IMR-90 (cell line): ENCODE data around the gene OR2A7. TPM values are rescaled to one million over a fixed set of nuclear protein-coding genes. Genes with fewer than 3 reads are reported as not detected.
"Not testable (repeated sequence)": the region's sequence is repeated elsewhere in the genome, so short reads cannot be mapped to it uniquely, and the experiment has no call there.

Source experiments
- ATAC-seq: fragments of 200-7000 bp; cut with Tn5 transposase; 2 replicates; pipeline ENCODE4 v1.9.1; 2020; ENCODE audit warnings: low read depth, mild to moderate bottlenecking, moderate library complexity
- BruUV-seq: library from RNA; stranded (reverse); fragments of 400-500 nt; replicated peaks from 2 replicates; lab custom pipeline; 2021; lab: Mats Ljungman, UMichigan
- CTCF ChIA-PET: fragments of 300-600 bp; formaldehyde crosslinking; extraction: SDS; loops from one replicate; lab custom pipeline; 2021; ENCODE audit warnings: antibody characterized with exemption; lab: Yijun Ruan, JAX
- POLR2A ChIA-PET: fragments of 300-600 bp; sonication (Branson Sonifier 250); formaldehyde crosslinking; loops from one replicate; lab custom pipeline; 2022; ENCODE audit warnings: antibody characterized with exemption; ENCODE audit not compliant: unreplicated experiment; lab: Charles Lee
- DNase-seq: peaks from one replicate; pipeline ENCODE4 v3.0.0; 2013
- H2AFZ ChIP-seq: replicated peaks from 2 replicates; pipeline ENCODE3; 2013; ENCODE audit warnings: low read length, mild to moderate bottlenecking; ENCODE audit not compliant: poor library complexity
- H2AK5ac ChIP-seq: 2 replicates; pipeline ENCODE4 v1.6.1; 2013; ENCODE audit warnings: low read depth, low read length, inconsistent platforms
- H2AK9ac ChIP-seq: replicated peaks from 2 replicates; pipeline ENCODE3; 2013; ENCODE audit warnings: mild to moderate bottlenecking, low read depth, low read length, moderate library complexity; ENCODE audit not compliant: poor library complexity
- H2BK120ac ChIP-seq: 2 replicates; pipeline ENCODE4 v1.6.1; 2013; ENCODE audit warnings: low read depth, low read length, inconsistent platforms
- H2BK15ac ChIP-seq: 3 replicates; pipeline ENCODE4 v1.6.1; 2013; ENCODE audit warnings: low read depth, low read length, inconsistent platforms
- H2BK20ac ChIP-seq: 2 replicates; pipeline ENCODE4 v1.6.1; 2013; ENCODE audit warnings: low read depth, mild to moderate bottlenecking, inconsistent platforms, low read length, moderate library complexity
- H2BK5ac ChIP-seq: 2 replicates; pipeline ENCODE4 v1.6.1; 2013; ENCODE audit warnings: mild to moderate bottlenecking, low read depth, low read length, inconsistent platforms; ENCODE audit not compliant: poor library complexity, severe bottlenecking
- H3K14ac ChIP-seq: replicated peaks from 2 replicates; pipeline ENCODE4 v1.6.1; 2013; ENCODE audit warnings: low read depth, low read length, inconsistent platforms
- H3K18ac ChIP-seq: 2 replicates; pipeline ENCODE4 v1.6.1; 2013; ENCODE audit warnings: low read depth, low read length, control low read depth
- H3K23ac ChIP-seq: 2 replicates; pipeline ENCODE4 v1.6.1; 2013; ENCODE audit warnings: low read depth, low read length, inconsistent platforms
- H3K27ac ChIP-seq: 2 replicates; pipeline ENCODE4 v1.5.1; 2013; ENCODE audit warnings: mild to moderate bottlenecking, control low read depth, low read length; ENCODE audit not compliant: insufficient read depth
- H3K27me3 ChIP-seq: 2 replicates; pipeline ENCODE4 v1.6.1; 2013; ENCODE audit warnings: low read length; ENCODE audit not compliant: control insufficient read depth, insufficient read depth
- H3K36me3 ChIP-seq: 2 replicates; pipeline ENCODE4 v1.6.1; 2013; ENCODE audit warnings: low read length, mixed read lengths; ENCODE audit not compliant: control insufficient read depth, insufficient read depth
- H3K4ac ChIP-seq: 2 replicates; pipeline ENCODE4 v1.6.1; 2013; ENCODE audit warnings: low read depth, low read length, inconsistent platforms
- H3K4me1 ChIP-seq: 2 replicates; pipeline ENCODE4 v1.6.1; 2013; ENCODE audit warnings: low read length, mixed read lengths; ENCODE audit not compliant: control insufficient read depth, insufficient read depth
- H3K4me2 ChIP-seq: 2 replicates; pipeline ENCODE4 v1.6.1; 2013; ENCODE audit warnings: low read depth, mild to moderate bottlenecking, control low read depth, low read length, moderate library complexity
- H3K4me3 ChIP-seq: 2 replicates; pipeline ENCODE4 v1.5.1; 2013; ENCODE audit warnings: low read depth, mild to moderate bottlenecking, control low read depth, low read length, moderate library complexity; ENCODE audit not compliant: insufficient read depth
- H3K56ac ChIP-seq: 2 replicates; pipeline ENCODE4 v1.6.1; 2013; ENCODE audit warnings: low read length, inconsistent platforms; ENCODE audit not compliant: insufficient read depth; ENCODE audit errors: extremely low read depth
- H3K79me1 ChIP-seq, 2 experiments: 2 replicates each; pipeline ENCODE4 v1.6.1; 2013; ENCODE audit warnings: low read length in 2 of 2, inconsistent platforms in 1 of 2, low read depth in 1 of 2
- H3K9ac ChIP-seq: 2 replicates; pipeline ENCODE4 v1.6.1; 2013; ENCODE audit warnings: low read depth, low read length, control low read depth
- H3K9me1 ChIP-seq: 2 replicates; pipeline ENCODE4 v1.6.1; 2013; ENCODE audit warnings: low read length, inconsistent platforms; ENCODE audit not compliant: insufficient read depth
- H3K9me3 ChIP-seq: 2 replicates; pipeline ENCODE4 v1.6.1; 2013; ENCODE audit warnings: low read length; ENCODE audit not compliant: control insufficient read depth, insufficient read depth
- H4K20me1 ChIP-seq: 2 replicates; pipeline ENCODE4 v1.6.1; 2013; ENCODE audit warnings: low read length, inconsistent platforms; ENCODE audit not compliant: insufficient read depth
- H4K5ac ChIP-seq: 2 replicates; pipeline ENCODE4 v1.6.1; 2013; ENCODE audit warnings: mild to moderate bottlenecking, low read depth, low read length, control low read depth
- H4K8ac ChIP-seq, 2 experiments: 2 replicates each; pipeline ENCODE4 v1.6.1; 2013; ENCODE audit warnings: low read depth in 2 of 2, low read length in 2 of 2, control low read depth in 1 of 2, inconsistent platforms in 1 of 2
- H4K91ac ChIP-seq: 2 replicates; pipeline ENCODE4 v1.6.1; 2013; ENCODE audit warnings: low read depth, low read length, inconsistent platforms; ENCODE audit not compliant: insufficient read depth
- WGBS, 2 experiments: methylation state at CpG; one replicate each; pipeline versions ENCODE4 v1.1.5 to v1.1.7; 2013; ENCODE audit warnings: missing lambda C conversion rate in 2 of 2; ENCODE audit not compliant: insufficient read length in 1 of 2; ENCODE audit errors: extremely low coverage in 2 of 2; 5-methylcytosine and 5-hydroxymethylcytosine counted together
- dilution Hi-C: fragments of 300-500 bp; cut with HindIII; formaldehyde crosslinking; loops from one replicate; pipeline ENCODE4 v1.14.3; 2018; ENCODE audit warnings: low sequenced_read_pairs; ENCODE audit not compliant: unreplicated experiment
- in situ Hi-C: fragments of 300-500 bp; cut with MboI; formaldehyde crosslinking; loops from 3 replicates; pipeline ENCODE4 v1.14.3; 2019; ENCODE audit warnings: low sequenced_read_pairs, inconsistent platforms, mixed read lengths
- intact Hi-C: fragments of 100-400 bp; cut with micrococcal nuclease; formaldehyde crosslinking; loops from 2 replicates; pipeline ENCODE4 v1.10.0; 2022
- polyA plus RNA-seq, 3 experiments: library from polyadenylated mRNA; depleted of rRNA; stranded (reverse); fragments of >200 nt; gene quantifications; 2 replicates each; pipeline ENCODE4 v1.2.3, GENCODE V29; 2012; ENCODE audit warnings: low replicate concordance in 1 of 3
- total RNA-seq: library from RNA; depleted of rRNA; stranded (reverse); fragments of >200 nt; gene quantifications from 2 replicates; pipeline ENCODE4 v1.2.3, GENCODE V29; 2012

The OR2A7 gene
- total and polyA plus RNA-seq, 2 of the 4 experiments (the other 2 are of a cell fraction), result not detected

- H2AK5ac ChIP-seq, in situ Hi-C loops, H3K27ac ChIP-seq, H2AFZ ChIP-seq, H3K23ac ChIP-seq, H3K79me1 ChIP-seq, H3K4me2 ChIP-seq, H3K56ac ChIP-seq, H3K36me3 ChIP-seq, DNase-seq, H3K4me1 ChIP-seq, H3K18ac ChIP-seq, dilution Hi-C loops, H3K14ac ChIP-seq, H2BK15ac ChIP-seq, POLR2A ChIA-PET, intact Hi-C loops, H3K4me3 ChIP-seq, H4K8ac ChIP-seq, H2AK9ac ChIP-seq, H3K4ac ChIP-seq, H4K20me1 ChIP-seq, H2BK20ac ChIP-seq, H4K91ac ChIP-seq, H3K27me3 ChIP-seq, H3K9ac ChIP-seq, BruUV-seq, H2BK120ac ChIP-seq, H3K9me1 ChIP-seq, H3K9me3 ChIP-seq, H4K5ac ChIP-seq, H2BK5ac ChIP-seq, ATAC-seq, CTCF ChIA-PET: not testable (repeated sequence)
- no CpG with 5 or more reads among the region's 1 CpG for WGBS, 2 experiments
Observed at GRCh38 chr7:144233039-144233438, 31.6 kb downstream of the OR2A7 start.

DNA sequence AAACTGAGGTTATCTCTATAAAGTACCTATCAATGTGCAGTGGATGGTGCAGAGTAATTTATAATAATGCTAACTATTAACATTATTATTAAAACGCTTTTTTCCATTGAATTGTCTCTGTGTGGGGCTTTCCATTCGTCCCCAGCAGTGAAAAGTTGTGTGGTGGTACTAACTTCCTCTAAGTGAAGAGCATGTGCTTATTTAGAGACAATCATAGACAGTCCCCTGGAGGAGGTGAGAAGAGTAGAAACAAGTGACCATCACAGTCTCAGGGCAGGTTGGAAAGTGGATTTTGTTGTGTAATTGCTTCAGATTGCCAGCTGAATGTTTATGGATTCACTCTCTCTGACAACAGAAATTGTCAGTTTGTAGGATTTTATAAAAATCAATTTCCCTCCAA is 33.6 kb downstream of the OR2A7 start:
- H2BK20ac ChIP-seq, H3K36me3 ChIP-seq, H3K27ac ChIP-seq, H2AFZ ChIP-seq, ATAC-seq, H3K18ac ChIP-seq, H3K9ac ChIP-seq, H3K27me3 ChIP-seq, H3K14ac ChIP-seq, H4K20me1 ChIP-seq, BruUV-seq, H3K4me1 ChIP-seq, DNase-seq, in situ Hi-C loops, H4K8ac ChIP-seq, H4K91ac ChIP-seq, H2BK5ac ChIP-seq, H4K5ac ChIP-seq, H3K4me2 ChIP-seq, H3K4ac ChIP-seq, H2AK9ac ChIP-seq, H3K23ac ChIP-seq, H3K79me1 ChIP-seq, POLR2A ChIA-PET, H3K9me1 ChIP-seq, H2BK15ac ChIP-seq, CTCF ChIA-PET, intact Hi-C loops, H2AK5ac ChIP-seq, H3K9me3 ChIP-seq, dilution Hi-C loops, H2BK120ac ChIP-seq, H3K56ac ChIP-seq, H3K4me3 ChIP-seq: not testable (repeated sequence)
- WGBS, 2 experiments, result no CpG with 5 or more reads among the region's 2 CpGs
